Measurements from ENCODE around the gene SLC35F3. TPM values are rescaled to one million over a fixed set of nuclear protein-coding genes. Genes with fewer than 3 reads are reported as not detected.

Gene SLC35F3
- total and polyA plus RNA-seq, 3 experiments from 2014 or later = 0.21 to 7.8 (median 6.9) TPM

DNA sequence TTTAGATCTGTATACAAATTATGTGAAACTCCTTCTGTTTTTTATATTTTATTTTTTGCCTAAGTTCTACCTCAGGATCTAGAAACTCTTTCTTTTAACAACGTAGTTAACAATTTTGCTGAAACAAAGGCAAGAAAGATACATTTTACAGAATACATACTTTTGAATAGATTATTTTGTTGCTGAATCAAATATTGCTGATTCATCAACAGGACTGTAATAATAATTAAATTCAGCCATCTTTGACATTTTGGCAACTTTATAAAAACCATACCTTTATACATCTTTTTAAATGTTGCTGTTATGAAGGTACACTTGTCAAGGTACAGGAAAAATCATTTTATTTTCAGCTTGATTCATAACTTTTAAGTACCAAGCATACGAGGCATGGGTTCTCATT is 458.1 kb downstream of the SLC35F3 start:
- ChIA-PET CTCF (no interaction called here), POLR2A (no interaction called here)
- no peaks in the 10 kb centered on the region for H3K9me3 ChIP-seq (ENCODE audit: low read length)
- no peaks in the 10 kb centered on the region for H3K9me3 Mint-ChIP-seq
- no peak overlapping the region for H3K27ac Mint-ChIP-seq
- no peaks in the 10 kb centered on the region for H3K27me3 ChIP-seq (ENCODE audit: insufficient read depth, low read length, poor library complexity, severe bottlenecking)
- H3K4me3 ChIP-seq (ENCODE audit: low read length) = no peak overlapping the region
- peaks cover 0 to 1% of the 10 kb centered on the region in 2 donors for H3K27me3 Mint-ChIP-seq
- no peak for DNase-seq
- H3K36me3 ChIP-seq (ENCODE audit: insufficient read depth, low read length) = no peaks in the 10 kb centered on the region
- no peak overlapping the region for H3K27ac ChIP-seq (ENCODE audit: low read depth, low read length)
- no peaks in the 10 kb centered on the region for H3K4me1 ChIP-seq (ENCODE audit: insufficient read depth, low read length)
- H3K4me1 Mint-ChIP-seq = peaks cover 0 to 32% (median 3%) of the 10 kb centered on the region in 3 donors
- H3K4me3 Mint-ChIP-seq = no peak overlapping the region
- peaks cover 0 to 8% (median 3%) of the 10 kb centered on the region in 3 donors for H3K36me3 Mint-ChIP-seq

DNA sequence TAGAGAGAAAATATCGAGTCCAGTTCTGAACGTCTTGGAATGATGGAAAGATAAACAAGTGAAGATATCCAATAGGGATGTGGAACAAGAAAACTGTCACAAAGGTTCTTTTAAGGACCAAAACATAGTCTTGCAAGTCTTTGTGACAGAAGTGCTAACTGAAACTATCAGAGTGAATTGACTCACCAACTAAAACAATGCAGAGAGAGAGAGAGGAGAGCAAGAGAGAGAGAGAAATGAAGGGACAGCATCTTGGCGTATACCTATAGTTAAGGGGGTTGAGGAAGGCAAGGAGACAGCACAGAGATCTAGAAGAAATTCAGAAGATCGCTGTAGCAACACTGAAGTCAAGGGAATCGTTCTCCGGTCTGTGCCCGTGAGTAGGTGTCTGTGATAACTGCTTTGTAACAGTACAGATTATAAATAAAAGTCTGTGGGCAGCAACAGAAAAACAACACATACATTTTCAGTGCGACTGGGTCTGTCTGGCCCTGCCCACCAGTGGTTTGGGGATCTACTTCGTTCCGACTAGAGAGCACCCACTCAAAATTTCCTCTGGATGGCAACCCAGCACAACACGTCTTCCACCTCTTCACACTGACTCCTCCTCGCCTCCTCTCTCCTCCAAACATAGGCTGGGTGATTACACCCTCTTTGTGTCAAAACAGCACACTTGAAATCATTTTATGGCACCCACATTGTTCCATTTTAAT is 464.0 kb downstream of the SLC35F3 start:
- DNase-seq = no peak
- Histone ChIP-seq H3K4me3 (ENCODE audit: low read length) (no peak overlapping the region), H3K27me3 (ENCODE audit: insufficient read depth, low read length, poor library complexity, severe bottlenecking) (no peaks in the 10 kb centered on the region), H3K9me3 (ENCODE audit: low read length) (no peaks in the 10 kb centered on the region), H3K27ac (ENCODE audit: low read depth, low read length) (no peak overlapping the region), H3K36me3 (ENCODE audit: insufficient read depth, low read length) (no peaks in the 10 kb centered on the region), H3K4me1 (ENCODE audit: insufficient read depth, low read length) (peaks cover 8% of the 10 kb centered on the region)
- CTCF ChIA-PET = no interaction called here
- H3K4me1 Mint-ChIP-seq = peaks cover 23 to 32% (median 25%) of the 10 kb centered on the region in 3 donors
- peak overlapping the region in 4 of 8 donors; percentile 1 to 77 (median 30) for H3K27ac Mint-ChIP-seq
- H3K4me3 Mint-ChIP-seq = peak overlapping the region in 2 of 7 donors; percentile 15 to 27
- H3K9me3 Mint-ChIP-seq = no peaks in the 10 kb centered on the region
- H3K27me3 Mint-ChIP-seq = no peaks in the 10 kb centered on the region
- peaks cover 0 to 8% (median 0%) of the 10 kb centered on the region in 3 donors for H3K36me3 Mint-ChIP-seq
- POLR2A ChIA-PET = no interaction called here

DNA sequence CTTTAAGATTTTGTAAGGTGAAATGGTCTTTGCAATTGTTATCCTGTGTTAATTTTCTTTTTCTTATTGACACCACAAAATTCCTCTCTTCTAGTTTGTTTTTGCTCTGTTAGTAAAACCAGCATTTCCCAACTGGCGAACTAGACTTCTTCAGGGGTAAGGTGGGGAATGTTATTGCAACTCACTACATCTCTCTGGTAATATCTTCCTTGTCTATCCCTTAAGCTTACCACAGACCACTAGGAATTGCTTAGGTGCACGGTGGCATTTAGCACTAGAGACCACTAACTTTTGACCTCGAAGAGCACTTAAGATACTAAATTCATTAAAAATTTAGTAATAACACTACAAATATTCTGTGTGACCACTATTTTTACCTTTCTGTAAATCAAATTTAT is 464.6 kb downstream of the SLC35F3 start:
- Mint-ChIP-seq H3K9me3 (no peaks in the 10 kb centered on the region), H3K4me1 (peaks cover 26 to 33% (median 27%) of the 10 kb centered on the region in 3 donors), H3K36me3 (peaks cover 0 to 12% (median 0%) of the 10 kb centered on the region in 3 donors), H3K4me3 (peak overlapping the region in 2 of 7 donors; percentile 15 to 27), H3K27ac (peak overlapping the region in 1 of 8 donors; percentile 51), H3K27me3 (no peaks in the 10 kb centered on the region)
- Histone ChIP-seq H3K27me3 (ENCODE audit: insufficient read depth, low read length, poor library complexity, severe bottlenecking) (no peaks in the 10 kb centered on the region), H3K9me3 (ENCODE audit: low read length) (no peaks in the 10 kb centered on the region), H3K4me3 (ENCODE audit: low read length) (no peak overlapping the region), H3K27ac (ENCODE audit: low read depth, low read length) (no peak overlapping the region), H3K4me1 (ENCODE audit: insufficient read depth, low read length) (peaks cover 8% of the 10 kb centered on the region), H3K36me3 (ENCODE audit: insufficient read depth, low read length) (no peaks in the 10 kb centered on the region)
- no peak for DNase-seq
- CTCF ChIA-PET = no interaction called here
- POLR2A ChIA-PET = no interaction called here

DNA sequence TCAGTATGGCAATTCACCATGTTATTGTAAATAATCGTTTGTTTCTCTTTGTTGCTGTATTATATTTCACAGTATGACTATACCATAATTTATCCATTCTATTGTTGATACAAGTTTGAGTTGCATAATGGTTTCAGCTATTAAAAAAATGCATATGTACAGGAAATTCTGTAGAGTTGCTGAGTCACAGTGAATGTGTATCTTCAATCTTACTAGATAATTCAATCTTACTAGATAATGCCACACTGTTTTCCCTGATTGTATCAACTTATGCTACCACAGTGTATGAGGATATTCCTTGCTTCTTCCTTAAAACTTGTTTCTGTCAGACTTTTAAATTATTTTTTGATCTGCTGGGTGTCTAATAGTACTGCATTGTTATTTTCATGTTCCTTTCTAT is 465.3 kb downstream of the SLC35F3 start:
- Histone ChIP-seq H3K27me3 (ENCODE audit: insufficient read depth, low read length, poor library complexity, severe bottlenecking) (no peaks in the 10 kb centered on the region), H3K4me3 (ENCODE audit: low read length) (no peak overlapping the region), H3K9me3 (ENCODE audit: low read length) (no peaks in the 10 kb centered on the region), H3K4me1 (ENCODE audit: insufficient read depth, low read length) (peaks cover 15% of the 10 kb centered on the region), H3K27ac (ENCODE audit: low read depth, low read length) (no peak overlapping the region), H3K36me3 (ENCODE audit: insufficient read depth, low read length) (no peaks in the 10 kb centered on the region)
- Mint-ChIP-seq H3K27ac (peak overlapping the region in 1 of 8 donors; percentile 22), H3K4me1 (peaks cover 34 to 41% (median 34%) of the 10 kb centered on the region in 3 donors), H3K4me3 (peak overlapping the region in 1 of 7 donors; percentile 58), H3K36me3 (peaks cover 0 to 16% (median 0%) of the 10 kb centered on the region in 3 donors), H3K9me3 (no peaks in the 10 kb centered on the region), H3K27me3 (no peaks in the 10 kb centered on the region)
- POLR2A ChIA-PET = no interaction called here
- DNase-seq = no peak
- CTCF ChIA-PET = no interaction called here

DNA sequence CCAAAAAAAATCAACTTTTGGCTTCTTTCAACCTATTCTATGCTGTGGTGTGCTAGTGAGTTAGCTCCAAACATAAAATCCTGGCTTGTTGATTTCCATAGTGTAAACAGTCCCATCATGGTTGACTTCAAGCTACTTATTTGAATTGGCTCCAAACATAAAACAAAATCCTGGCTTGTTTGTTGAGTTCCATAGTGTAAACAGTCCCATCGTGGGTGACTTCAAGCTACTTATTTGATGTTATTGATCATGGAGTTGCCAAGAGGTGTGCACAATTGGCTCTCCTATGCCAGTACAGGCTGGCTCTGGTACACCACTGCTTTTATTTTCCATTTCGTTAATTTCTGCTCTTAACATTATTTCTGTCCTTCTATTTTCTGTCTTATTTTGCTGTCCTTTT is 466.9 kb downstream of the SLC35F3 start:
- Mint-ChIP-seq H3K4me1 (peaks cover 46 to 54% (median 49%) of the 10 kb centered on the region in 3 donors), H3K36me3 (peaks cover 4 to 29% (median 5%) of the 10 kb centered on the region in 3 donors)

DNA sequence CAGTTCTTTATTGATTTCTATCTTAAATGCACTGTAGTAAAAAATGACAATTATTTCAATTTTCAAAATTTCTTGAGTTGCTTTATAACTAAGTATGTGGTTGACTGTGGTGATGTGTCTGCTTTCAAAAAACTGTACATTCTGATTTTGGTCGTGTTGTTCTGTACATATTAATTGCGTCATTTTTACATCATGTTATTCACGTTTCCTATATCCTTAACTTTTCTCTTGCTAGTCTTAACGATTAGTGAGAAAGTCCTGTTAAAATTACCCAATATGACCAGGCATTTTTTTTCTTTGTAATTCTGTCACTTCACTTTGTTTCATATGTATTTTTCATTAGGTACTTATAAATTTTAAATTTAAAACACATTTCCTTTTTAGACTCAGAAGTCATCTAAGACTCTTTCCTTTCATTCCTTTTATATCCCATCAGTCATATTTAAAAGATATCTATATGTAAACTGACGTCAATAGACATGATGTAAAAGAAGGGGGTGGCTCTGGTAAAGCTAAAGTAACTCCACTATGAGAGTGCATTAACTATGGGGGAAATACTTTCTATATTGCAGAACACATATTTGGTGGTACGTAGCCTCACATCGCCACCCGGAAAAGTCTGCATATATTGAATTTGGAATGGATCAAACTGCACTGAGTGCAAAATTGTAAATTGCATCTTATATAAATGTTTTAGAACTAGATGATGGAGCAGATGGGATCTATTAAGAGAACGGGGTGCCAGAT is 467.7 kb downstream of the SLC35F3 start:
- Histone ChIP-seq H3K27ac (ENCODE audit: low read depth, low read length) (peak overlapping the region; percentile 99), H3K9me3 (ENCODE audit: low read length) (no peaks in the 10 kb centered on the region), H3K4me3 (ENCODE audit: low read length) (peak overlapping the region; percentile 97), H3K36me3 (ENCODE audit: insufficient read depth, low read length) (peaks cover 11% of the 10 kb centered on the region), H3K27me3 (ENCODE audit: insufficient read depth, low read length, poor library complexity, severe bottlenecking) (no peaks in the 10 kb centered on the region), H3K4me1 (ENCODE audit: insufficient read depth, low read length) (peaks cover 30% of the 10 kb centered on the region)
- peak overlapping the region; percentile 89 to 98 (median 97) for H3K4me3 Mint-ChIP-seq
- CTCF ChIA-PET = interaction anchor here (1.8 kb wide), 1 partner anchor 8 kb away, joined by 5 read pairs; no protein-coding TSS in a partner anchor
- H3K27ac Mint-ChIP-seq = peak overlapping the region; percentile 95 to 100 (median 98)
- no peaks in the 10 kb centered on the region for H3K27me3 Mint-ChIP-seq
- H3K36me3 Mint-ChIP-seq = peaks cover 8 to 34% (median 9%) of the 10 kb centered on the region in 3 donors
- POLR2A ChIA-PET = interaction anchor here (1.8 to 3.1 kb wide), 2 partner anchors 15 to 60 kb away, joined by 5 to 22 read pairs; no protein-coding TSS in a partner anchor
- H3K4me1 Mint-ChIP-seq = peaks cover 51 to 60% (median 53%) of the 10 kb centered on the region in 3 donors
- H3K9me3 Mint-ChIP-seq = no peaks in the 10 kb centered on the region
- no peak for DNase-seq

More for the DNA sequence above, 466.9 kb downstream of the SLC35F3 start:
- Mint-ChIP-seq H3K4me3 (peak overlapping the region in 1 of 7 donors; percentile 91), H3K27me3 (no peaks in the 10 kb centered on the region), H3K27ac (peak overlapping the region in 3 of 8 donors; percentile 37 to 96 (median 51)), H3K9me3 (no peaks in the 10 kb centered on the region)
- Histone ChIP-seq H3K27me3 (ENCODE audit: insufficient read depth, low read length, poor library complexity, severe bottlenecking) (no peaks in the 10 kb centered on the region), H3K9me3 (ENCODE audit: low read length) (no peaks in the 10 kb centered on the region), H3K4me1 (ENCODE audit: insufficient read depth, low read length) (peaks cover 30% of the 10 kb centered on the region), H3K4me3 (ENCODE audit: low read length) (no peak overlapping the region), H3K27ac (ENCODE audit: low read depth, low read length) (no peak overlapping the region), H3K36me3 (ENCODE audit: insufficient read depth, low read length) (peaks cover 7% of the 10 kb centered on the region)
- CTCF ChIA-PET = interaction anchor here (1.0 kb wide), 1 partner anchor 14 kb away, joined by 5 read pairs; no protein-coding TSS in a partner anchor
- POLR2A ChIA-PET = no interaction called here
- DNase-seq = no peak

DNA sequence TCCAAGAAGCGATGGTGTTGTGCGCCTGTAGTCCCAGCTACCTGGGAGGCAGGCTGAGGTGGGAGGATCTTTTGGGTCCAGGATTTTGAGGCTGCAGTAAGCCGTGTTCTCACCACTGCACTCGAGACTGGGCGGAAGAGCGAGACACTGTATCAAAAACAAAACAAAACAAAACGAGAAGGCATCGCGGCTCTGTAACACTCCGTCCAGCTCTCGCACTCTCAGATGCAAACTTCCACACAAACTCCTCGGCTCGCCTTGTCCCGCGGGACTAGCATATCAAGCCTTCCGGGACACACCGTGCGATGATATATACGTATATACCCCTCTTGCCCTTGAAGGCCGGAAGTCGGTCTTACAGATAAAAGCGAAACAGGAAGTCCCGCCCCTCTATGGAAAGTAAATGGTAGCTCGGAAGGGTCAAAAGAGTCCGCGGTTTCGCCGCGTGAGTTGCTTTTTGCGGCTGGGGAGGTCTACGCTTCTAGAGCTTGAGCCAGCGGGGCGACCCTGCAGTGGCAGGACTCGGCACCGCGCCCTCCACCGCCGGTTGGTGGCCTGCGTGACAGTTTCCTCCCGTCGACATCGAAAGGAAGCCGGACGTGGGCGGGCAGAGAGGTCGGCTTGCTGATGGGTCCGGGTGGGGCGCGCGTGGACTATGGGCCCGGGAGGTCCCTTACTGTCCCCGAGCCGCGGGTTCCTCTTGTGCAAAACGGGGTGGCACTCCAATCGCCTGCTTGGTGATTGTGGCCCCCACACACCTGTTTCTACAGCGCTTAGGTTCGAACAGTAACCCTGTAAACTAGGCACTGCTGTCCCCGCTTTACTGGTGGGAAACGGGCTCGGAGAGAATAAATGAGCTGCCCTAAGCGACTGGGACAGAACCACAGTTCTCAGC is 468.8 kb downstream of the SLC35F3 start, which contains the start of gene COA6:
TSS of gene COA6 (plus strand) at position 393 of the 895 bp plus-strand sequence. CDS start at position 404, 11 bp downstream.
- Histone ChIP-seq H3K27ac (ENCODE audit: low read depth, low read length) (peak within 1 kb of the TSS; percentile 99), H3K4me1 (ENCODE audit: insufficient read depth, low read length) (peaks cover 30% of the 10 kb centered on the region), H3K27me3 (ENCODE audit: insufficient read depth, low read length, poor library complexity, severe bottlenecking) (no peaks in the 10 kb centered on the region), H3K4me3 (ENCODE audit: low read length) (peak within 1 kb of the TSS; percentile 97), H3K36me3 (ENCODE audit: insufficient read depth, low read length) (peaks cover 20% of the 10 kb centered on the region), H3K9me3 (ENCODE audit: low read length) (no peaks in the 10 kb centered on the region)
- Mint-ChIP-seq H3K36me3 (peaks cover 14 to 45% (median 15%) of the 10 kb centered on the region in 3 donors), H3K27me3 (no peaks in the 10 kb centered on the region), H3K27ac (peak within 1 kb of the TSS; percentile 95 to 100 (median 98)), H3K9me3 (no peaks in the 10 kb centered on the region), H3K4me1 (peaks cover 56 to 69% (median 57%) of the 10 kb centered on the region in 3 donors), H3K4me3 (peak within 1 kb of the TSS; percentile 89 to 98 (median 97))
- peak; percentile 83 to 92 (median 90) for DNase-seq
- CTCF ChIA-PET = interaction anchor here (1.1 to 1.8 kb wide), 4 partner anchors 9 to 105 kb away, joined by 3 to 5 read pairs (median 4); no protein-coding TSS in a partner anchor
- POLR2A ChIA-PET = interaction anchor here (0.6 to 3.1 kb wide), 5 partner anchors 16 to 105 kb away, joined by 3 to 22 read pairs (median 7); partner anchors contain the start of gene TARBP1
